ENCODE measurements around the gene TIE1.

TIE1 gene

GRCh38 chr1:43348809-43349593 lies 48.2 kb downstream of the TIE1 start:
- peak overlapping the region; percentile 60 for H3K4me3 ChIP-seq (ENCODE audit: low read length)
- no peak for TF ChIP-seq CTCF (conservative IDR thresholded peaks at IDR 0.05; ENCODE audit: low read length)
- no peak for DNase-seq (ENCODE audit: low read depth)

GRCh38 chr1:43349594-43350306 lies 49.0 kb downstream of the TIE1 start:
- no peak for DNase-seq (ENCODE audit: low read depth)
- TF ChIP-seq CTCF (conservative IDR thresholded peaks at IDR 0.05; ENCODE audit: low read length), result no peak
- peak overlapping the region; percentile 60 for H3K4me3 ChIP-seq (ENCODE audit: low read length)

DNA sequence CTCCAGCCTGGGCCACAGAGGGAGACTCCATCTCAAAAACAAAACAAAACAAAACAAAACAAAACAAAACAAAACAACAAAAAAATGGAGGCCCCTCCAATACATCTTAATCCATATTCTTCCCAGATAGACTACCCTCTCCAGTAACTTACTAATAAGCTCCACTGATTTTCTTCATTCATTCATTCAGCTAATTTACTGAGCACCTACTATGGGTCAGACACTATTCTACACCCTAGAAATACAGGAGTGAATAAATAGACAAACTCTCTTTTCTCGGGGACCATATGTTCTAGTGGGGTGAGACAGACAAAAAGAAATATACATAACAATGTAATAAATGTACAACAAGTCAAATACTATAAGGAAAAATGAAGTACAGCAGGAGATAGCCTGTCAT lies 50.2 kb downstream of the TIE1 start:
- no peak for TF ChIP-seq CTCF (conservative IDR thresholded peaks at IDR 0.05; ENCODE audit: low read length)
- no peak for DNase-seq (ENCODE audit: low read depth)
- no peak overlapping the region for H3K4me3 ChIP-seq (ENCODE audit: low read length)

DNA sequence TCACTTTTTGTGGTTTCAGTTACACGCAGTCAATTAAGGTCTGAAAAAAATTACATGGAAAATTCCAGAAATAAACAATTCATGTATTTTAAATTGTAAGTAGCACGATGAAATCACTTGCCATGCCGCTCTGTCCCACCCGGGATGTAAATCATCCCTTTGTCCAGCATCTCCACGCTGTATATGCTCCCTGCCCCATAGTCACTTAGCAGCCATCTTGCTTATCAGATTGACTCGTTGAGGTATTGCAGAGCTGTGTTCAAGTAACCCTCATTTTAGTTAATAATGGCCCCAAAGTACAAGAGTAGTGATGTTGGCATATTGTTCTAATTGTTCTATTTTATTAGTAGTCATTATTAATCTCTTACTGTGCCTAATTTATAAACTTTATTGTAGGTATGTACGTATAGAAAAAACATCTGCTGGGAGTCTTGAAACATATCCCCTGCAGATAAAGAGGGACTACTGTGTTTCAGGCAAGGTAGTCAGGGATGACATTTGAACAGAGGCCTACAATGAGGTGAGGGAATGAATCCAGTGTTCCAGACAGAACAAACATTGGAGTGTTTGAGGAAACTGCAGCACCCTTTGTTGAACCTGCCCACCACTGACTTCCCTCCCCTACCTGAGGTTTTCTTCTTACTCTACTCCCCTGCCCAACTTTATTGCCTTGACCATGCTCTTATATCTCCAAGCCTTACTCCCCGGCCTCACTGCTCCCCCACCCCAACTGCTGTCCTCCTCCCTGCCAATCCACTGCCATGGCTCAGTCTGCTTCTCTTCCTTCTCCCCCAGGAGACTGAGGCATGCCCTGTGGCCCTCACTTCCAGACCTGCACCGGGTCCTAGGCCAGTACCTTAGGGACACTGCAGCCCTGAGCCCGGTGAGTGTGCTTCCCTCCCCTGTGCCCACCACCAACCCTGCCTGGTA lies 50.9 kb downstream of the TIE1 start:
- TF ChIP-seq CTCF (conservative IDR thresholded peaks at IDR 0.05; ENCODE audit: low read length), result no peak
- no peak for DNase-seq (ENCODE audit: low read depth)
- H3K4me3 ChIP-seq (ENCODE audit: low read length), result no peak overlapping the region

DNA sequence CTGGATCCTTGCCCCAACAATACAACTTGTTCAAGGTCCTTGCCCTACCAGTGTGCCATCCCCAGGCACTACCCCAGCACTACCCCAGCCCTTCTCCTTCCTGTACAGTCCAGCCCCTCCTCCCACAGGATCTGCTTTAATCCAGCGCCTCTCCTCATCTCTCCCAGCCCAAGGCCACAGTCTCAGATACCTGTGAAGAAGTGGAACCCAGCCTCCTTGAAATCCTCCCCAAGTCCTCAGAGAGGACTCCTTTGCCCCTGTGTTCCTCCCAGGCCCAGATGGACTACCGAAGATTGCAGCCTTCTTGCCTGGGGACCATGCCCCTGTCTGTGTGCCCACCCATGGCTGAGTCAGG lies 51.5 kb downstream of the TIE1 start:
- no peak for TF ChIP-seq CTCF (conservative IDR thresholded peaks at IDR 0.05; ENCODE audit: low read length)
- no peak for DNase-seq (ENCODE audit: low read depth)

DNA sequence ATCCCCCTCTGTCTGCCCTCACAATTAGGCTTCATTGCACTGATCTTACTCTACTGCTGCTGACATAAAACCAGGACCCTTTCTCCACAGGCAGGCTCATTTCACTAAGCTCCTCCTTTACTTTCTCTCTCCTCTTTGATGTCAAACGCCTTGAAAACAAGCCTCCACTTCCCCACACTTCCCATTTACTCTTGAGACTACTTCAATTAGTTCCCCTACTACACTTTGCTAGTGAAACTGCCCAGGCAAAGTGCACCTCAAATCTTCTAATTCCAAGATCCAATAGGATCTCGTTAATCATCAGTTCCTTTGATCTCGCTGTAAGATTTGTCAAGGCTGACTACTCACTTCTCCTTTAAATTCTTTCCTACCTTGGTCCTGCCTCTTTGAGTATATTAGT lies 52.1 kb downstream of the TIE1 start:
- no peak for DNase-seq (ENCODE audit: low read depth)
- H3K4me3 ChIP-seq (ENCODE audit: low read length), result no peak overlapping the region
- no peak for TF ChIP-seq CTCF (conservative IDR thresholded peaks at IDR 0.05; ENCODE audit: low read length)

More for the DNA sequence above, 51.5 kb downstream of the TIE1 start:
- H3K4me3 ChIP-seq (ENCODE audit: low read length), result no peak overlapping the region

Measured in AG10803 (cell line).